Measurements from ENCODE around the gene PFN2.
A peak's percentile ranks its signal among the peaks of the same experiment; 100 is the strongest.

GRCh38 chr3:149969940-149970715 is 567 bp downstream of the PFN2 start:
- TF ChIP-seq CTCF (conservative IDR thresholded peaks at IDR 0.05): no peak
- TF ChIP-seq ZFX (IDR thresholded peaks at IDR 0.05): peak; percentile 51

Data from C4-2B (cell line).